Activated CD8-positive, alpha-beta memory T cell treated with anti-CD3 and anti-CD28 coated beads, Interleukin-2, amount 50 U/mL, for 24 hours (primary cell): ENCODE data around the gene MEIS2.

Experiments
- DNase-seq: peaks from one replicate; pipeline ENCODE4 v3.0.0-alpha.2; 2020; ENCODE audit errors: extremely low read depth

Gene MEIS2

GRCh38 chr15:36936613-36937012 is 163.7 kb downstream of the MEIS2 start:
- no peak for DNase-seq

- DNase-seq, result no peak
Measured at GRCh38 chr15:36933255-36933990, 166.9 kb downstream of the MEIS2 start.

DNA sequence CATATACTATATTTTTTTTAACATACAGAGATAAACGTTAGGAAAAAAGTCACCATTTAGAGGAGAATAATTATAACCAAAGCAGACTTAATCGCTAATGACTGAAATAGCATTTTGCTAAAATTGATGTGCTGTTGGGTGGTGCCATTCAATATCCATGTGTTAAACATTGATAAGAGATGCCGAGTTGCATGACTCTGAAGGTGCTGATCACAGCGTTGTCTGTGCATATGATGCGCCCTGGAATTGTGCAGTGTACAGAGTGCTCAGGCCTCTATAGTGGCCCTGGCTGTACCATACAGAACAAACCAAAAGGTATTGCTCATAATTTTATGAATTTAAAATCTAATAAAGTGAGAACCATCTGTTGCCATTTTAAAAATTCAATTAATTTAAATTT is 168.3 kb downstream of the MEIS2 start:
- no peak for DNase-seq

DNA sequence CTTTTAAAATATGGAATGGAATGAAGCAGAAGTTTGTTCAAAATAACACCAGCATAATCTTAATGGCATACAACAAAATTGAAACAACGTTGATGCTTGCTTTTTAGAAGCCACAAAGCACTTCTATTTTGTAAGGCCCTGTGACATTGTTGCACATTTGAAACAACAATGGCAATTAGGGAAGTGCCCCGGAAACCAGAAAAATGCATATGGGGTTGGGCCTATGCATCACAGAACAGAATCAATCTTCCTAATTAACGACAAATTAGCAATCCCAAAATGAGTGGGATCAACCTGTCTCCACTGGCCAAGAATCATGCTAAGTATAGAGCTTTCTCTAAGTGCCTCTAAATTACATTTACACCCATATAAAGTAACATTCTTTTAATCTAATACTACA is 168.9 kb downstream of the MEIS2 start:
- DNase-seq, result no peak

DNA sequence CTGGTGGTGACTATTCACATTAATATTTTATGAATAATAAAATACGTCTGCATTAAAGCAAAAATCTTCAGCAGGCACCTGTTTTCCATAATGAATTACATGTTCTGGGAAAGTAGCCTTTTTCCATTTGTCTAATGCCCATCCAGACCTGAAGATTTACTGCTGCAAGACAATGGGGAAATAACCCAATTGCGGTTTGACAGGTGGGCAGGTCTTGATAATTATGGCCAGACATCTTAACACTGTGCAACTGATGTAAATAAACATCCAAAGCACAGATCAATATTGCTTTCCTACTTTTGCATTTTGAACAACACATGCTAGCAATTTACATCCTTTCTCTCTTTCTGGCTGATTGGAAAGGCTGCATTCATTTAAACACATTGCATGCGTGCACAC is 173.9 kb downstream of the MEIS2 start:
- no peak for DNase-seq

DNA sequence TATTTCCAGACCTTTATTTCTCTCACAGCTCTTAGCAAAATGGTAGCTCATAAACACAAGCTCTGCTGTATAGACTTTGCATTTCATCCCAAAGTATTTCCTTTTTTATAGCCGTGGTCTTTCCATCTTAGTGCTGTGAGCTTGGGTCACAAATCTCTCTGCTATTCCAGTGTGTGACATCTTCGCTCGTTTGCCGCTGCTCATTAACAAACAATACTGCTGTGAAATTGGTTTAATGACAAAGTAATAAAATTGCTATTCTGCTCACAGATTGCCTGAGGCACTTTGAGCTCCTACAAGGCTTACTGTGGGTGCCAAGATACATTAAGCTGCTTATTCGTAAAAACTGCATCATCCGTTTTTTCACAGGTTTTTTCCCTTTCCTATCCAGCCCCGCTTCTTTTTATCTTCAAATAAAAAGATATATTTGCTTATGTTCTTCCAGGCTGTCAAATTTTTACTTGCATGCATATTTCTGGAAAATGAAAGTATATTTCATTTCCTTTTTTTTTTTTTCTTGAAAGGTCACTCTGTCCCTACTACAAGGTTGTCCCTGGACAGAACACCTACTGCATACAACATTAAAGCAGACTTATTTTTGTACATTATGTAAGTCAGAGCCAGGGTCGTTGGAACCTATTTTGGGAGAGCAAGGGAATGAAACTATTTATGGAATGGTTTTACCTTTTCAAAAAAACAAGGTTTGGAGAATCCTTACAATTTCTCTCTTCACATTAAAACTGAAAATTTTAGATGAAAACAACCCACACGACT is 174.5 kb downstream of the MEIS2 start:
- DNase-seq, result no peak

GRCh38 chr15:36925049-36925448 is 175.3 kb downstream of the MEIS2 start:
- no peak for DNase-seq

DNA sequence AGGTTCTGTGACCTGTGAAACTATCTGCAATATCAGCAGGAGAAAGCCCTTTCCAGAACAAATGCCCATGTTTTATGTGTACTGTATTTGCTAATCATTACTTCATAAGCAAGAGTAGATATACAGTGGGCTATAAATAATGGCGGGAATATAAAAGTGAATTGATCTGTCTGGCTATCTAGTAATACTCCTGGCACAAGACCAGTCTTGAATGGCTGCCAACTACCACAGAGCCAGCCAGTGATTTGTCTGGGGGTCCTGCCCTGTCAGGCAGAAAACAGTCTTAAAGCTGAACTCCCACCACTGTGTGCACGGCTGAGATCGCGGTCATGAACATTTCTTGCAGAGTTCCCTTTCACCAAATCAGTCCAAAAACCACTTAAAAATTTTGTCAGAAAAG is 176.3 kb downstream of the MEIS2 start:
- no peak for DNase-seq

DNA sequence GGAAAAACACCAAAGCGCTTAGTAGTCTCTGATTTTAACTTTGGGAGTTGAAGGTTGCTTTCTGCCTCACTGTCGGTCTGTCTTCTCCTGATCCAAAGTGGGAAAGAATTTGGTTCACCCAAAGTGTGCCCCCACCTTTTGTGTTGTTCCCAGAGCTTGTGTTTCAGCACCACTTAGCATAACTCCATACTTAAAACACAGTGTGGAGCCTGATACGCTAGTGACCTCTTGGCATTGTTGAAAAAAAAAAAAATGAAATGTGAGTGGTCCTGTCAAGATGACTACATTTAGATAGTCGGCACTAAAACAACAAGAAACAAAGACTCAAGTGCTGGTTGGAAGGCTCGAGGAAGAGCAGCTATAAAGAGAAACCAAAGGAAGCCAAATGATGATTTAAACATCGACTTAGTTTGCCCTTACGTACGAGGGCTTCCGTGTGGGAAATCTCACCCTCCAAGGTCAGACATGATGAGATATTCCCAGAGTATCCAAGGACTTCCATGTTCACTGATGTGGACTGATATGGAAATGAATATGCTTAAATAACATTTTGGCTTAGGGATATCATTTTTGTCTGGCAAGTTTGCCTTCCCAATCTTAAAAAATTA is 178.8 kb downstream of the MEIS2 start:
- no peak for DNase-seq

GRCh38 chr15:36917411-36918267 is 182.7 kb downstream of the MEIS2 start:
- DNase-seq, result no peak

- DNase-seq, result no peak
Measured at GRCh38 chr15:36914960-36915808, 185.2 kb downstream of the MEIS2 start.

GRCh38 chr15:36914466-36914865 is 185.9 kb downstream of the MEIS2 start:
- DNase-seq, result no peak

GRCh38 chr15:36912311-36912712 is 188.0 kb downstream of the MEIS2 start:
- DNase-seq, result no peak

- no peak for DNase-seq
Measured at GRCh38 chr15:36911322-36911944, 188.9 kb downstream of the MEIS2 start.

GRCh38 chr15:36908991-36909390 is 191.4 kb downstream of the MEIS2 start:
- no peak for DNase-seq

DNA sequence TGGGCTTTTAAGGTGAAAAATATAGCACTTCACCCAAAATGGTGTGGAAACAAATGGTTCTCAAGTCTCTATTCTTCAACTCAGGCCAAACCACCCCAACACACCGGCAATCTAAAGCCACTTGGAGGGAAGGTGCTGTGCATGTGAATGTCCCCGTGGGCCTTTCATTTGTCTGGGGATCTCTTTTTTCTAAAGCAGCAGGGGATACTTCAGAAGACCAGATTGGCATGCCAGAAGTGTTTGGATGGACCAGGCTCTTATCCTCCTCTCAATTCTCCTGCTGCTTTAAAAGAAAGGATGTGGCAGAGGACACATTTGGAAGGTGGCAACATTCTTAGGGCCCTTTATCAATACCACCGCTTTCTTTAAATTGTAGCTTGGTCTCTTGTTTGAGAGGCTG is 193.1 kb downstream of the MEIS2 start:
- DNase-seq, result no peak

- no peak for DNase-seq
Measured at GRCh38 chr15:36905908-36906307, 194.4 kb downstream of the MEIS2 start.

GRCh38 chr15:36904715-36905114 is 195.6 kb downstream of the MEIS2 start:
- DNase-seq, result no peak

- no peak for DNase-seq
Measured at GRCh38 chr15:36903922-36904556, 196.3 kb downstream of the MEIS2 start.

DNA sequence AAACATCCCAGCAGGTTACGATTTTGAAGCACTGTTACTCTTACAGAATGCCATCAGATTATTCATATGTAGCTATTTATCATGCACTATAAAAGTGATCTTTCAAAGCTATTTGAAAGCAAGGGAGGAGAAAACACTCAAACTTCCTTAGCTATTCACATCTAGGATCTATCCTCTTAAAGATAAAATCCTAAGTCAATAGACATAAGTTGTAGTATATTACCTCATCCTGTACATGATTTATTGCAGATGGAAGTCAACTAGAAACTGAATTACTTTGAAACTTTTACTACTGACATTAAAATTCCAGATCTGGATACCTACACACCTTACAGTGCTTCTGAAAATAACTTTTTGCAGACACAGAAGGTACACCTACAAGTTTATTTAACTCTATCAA is 197.2 kb downstream of the MEIS2 start:
- DNase-seq, result no peak
